Panc1 (cell line): ENCODE data around the gene SLC6A6. TPM values are rescaled to one million over a fixed set of nuclear protein-coding genes. Genes with fewer than 3 reads are reported as not detected.
"Not testable (repeated sequence)": the region's sequence is repeated elsewhere in the genome, so short reads cannot be mapped to it uniquely, and the experiment has no call there.

Source experiments
- ATAC-seq: fragments of 200-7000 bp; cut with Tn5 transposase; 2 replicates; pipeline ENCODE4 v1.9.1; 2020; ENCODE audit warnings: mild to moderate bottlenecking, moderate library complexity
- BruUV-seq: library from RNA; stranded (reverse); fragments of 400-500 nt; replicated peaks from 2 replicates; lab custom pipeline; 2021; lab: Mats Ljungman, UMichigan
- CTCF ChIA-PET: fragments of 300-600 bp; sonication (Branson Sonifier 250); formaldehyde crosslinking; loops from one replicate; lab custom pipeline; 2022; ENCODE audit warnings: antibody characterized with exemption; lab: Charles Lee
- POLR2A ChIA-PET: fragments of 300-600 bp; sonication (Branson Sonifier 250); formaldehyde crosslinking; loops from one replicate; lab custom pipeline; 2022; ENCODE audit warnings: antibody characterized with exemption; lab: Charles Lee
- DNase-seq: peaks from one replicate; pipeline ENCODE4 v3.0.0-alpha.2; 2010; ENCODE audit warnings: low read depth, low spot score
- H3K27ac ChIP-seq: 2 replicates; pipeline ENCODE4 v1.5.1; 2011; ENCODE audit warnings: mild to moderate bottlenecking, low read length, inconsistent platforms
- H3K27me3 ChIP-seq: fragments of 200-500 bp; sonication (Bioruptor generic); 2 replicates; pipeline ENCODE4 v1.6.0; 2014; ENCODE audit warnings: low read length, inconsistent platforms; ENCODE audit not compliant: control insufficient read depth, insufficient read depth
- H3K36me3 ChIP-seq: fragments of 200-500 bp; sonication (Bioruptor generic); 2 replicates; pipeline ENCODE4 v1.5.1; 2014; ENCODE audit warnings: inconsistent platforms, mild to moderate bottlenecking, low read length, moderate library complexity; ENCODE audit not compliant: control insufficient read depth, insufficient read depth
- H3K4me1 ChIP-seq: 2 replicates; pipeline ENCODE4 v1.5.1; 2011; ENCODE audit warnings: inconsistent platforms, mild to moderate bottlenecking, low read length, moderate library complexity; ENCODE audit not compliant: control insufficient read depth, insufficient read depth
- H3K4me3 ChIP-seq, 2 experiments: 2 replicates each; pipeline ENCODE4 v1.5.1; 2011 to 2012; ENCODE audit warnings: low read depth in 2 of 2, low read length in 2 of 2, mild to moderate bottlenecking in 2 of 2, inconsistent platforms in 1 of 2, moderate library complexity in 1 of 2
- H3K9me3 ChIP-seq: fragments of 200-500 bp; sonication (Bioruptor generic); 2 replicates; pipeline ENCODE4 v1.5.1; 2014; ENCODE audit warnings: low read depth, mild to moderate bottlenecking, inconsistent platforms, low read length, moderate library complexity; ENCODE audit not compliant: control insufficient read depth, insufficient read depth
- CTCF ChIP-seq: fragments of 450-650 bp; IDR thresholded peaks from 2 replicates; pipeline ENCODE4 v1.5.1; 2017; ENCODE audit warnings: mild to moderate bottlenecking
- POLR2AphosphoS5 ChIP-seq: IDR thresholded peaks from 2 replicates; pipeline ENCODE4 v1.6.1; 2012; ENCODE audit warnings: mild to moderate bottlenecking, low read depth, low read length, moderate library complexity
- REST ChIP-seq, 2 experiments: IDR thresholded peaks; 2 replicates each; pipeline ENCODE4 v1.6.1; 2011 to 2012; ENCODE audit warnings: low read depth in 2 of 2, control low read depth in 1 of 2, low read length in 1 of 2, mild to moderate bottlenecking in 1 of 2, moderate library complexity in 1 of 2; ENCODE audit not compliant: insufficient read depth in 1 of 2
- SIN3A ChIP-seq: IDR thresholded peaks from 2 replicates; pipeline ENCODE4 v1.6.1; 2012; ENCODE audit warnings: low read depth, mild to moderate bottlenecking, low read length, moderate library complexity, borderline replicate concordance; ENCODE audit not compliant: insufficient read depth
- TCF7L2 ChIP-seq: IDR thresholded peaks from 2 replicates; pipeline ENCODE4 v1.6.1; 2011; ENCODE audit warnings: mild to moderate bottlenecking, low read depth, low read length, inconsistent platforms
- in situ Hi-C: cut with HindIII; loops from 2 replicates; pipeline ENCODE4 v1.10.0; 2016; ENCODE audit warnings: low sequenced_read_pairs, low pct_unique_long_range_greater_than_20kb
- intact Hi-C: fragments of 100-400 bp; cut with micrococcal nuclease; formaldehyde crosslinking; loops from one replicate; pipeline ENCODE4 v1.10.0; 2022; ENCODE audit not compliant: unreplicated experiment
- total RNA-seq: library from RNA; stranded (reverse); gene quantifications from one replicate; pipeline ENCODE4 v1.2.1, GENCODE V29; 2021; ENCODE audit not compliant: unreplicated experiment

Gene SLC6A6
- total RNA-seq, 1 experiment from 2014 or later: 61.0 TPM

- CTCF ChIA-PET: not testable (repeated sequence)
- intact Hi-C loops: loop anchor here (5.0 to 10.0 kb wide), 2 partner anchors 45 to 147 kb away; no protein-coding TSS in a partner anchor
Observed at GRCh38 chr3:14409779-14410063, 7.3 kb downstream of the SLC6A6 start.

DNA sequence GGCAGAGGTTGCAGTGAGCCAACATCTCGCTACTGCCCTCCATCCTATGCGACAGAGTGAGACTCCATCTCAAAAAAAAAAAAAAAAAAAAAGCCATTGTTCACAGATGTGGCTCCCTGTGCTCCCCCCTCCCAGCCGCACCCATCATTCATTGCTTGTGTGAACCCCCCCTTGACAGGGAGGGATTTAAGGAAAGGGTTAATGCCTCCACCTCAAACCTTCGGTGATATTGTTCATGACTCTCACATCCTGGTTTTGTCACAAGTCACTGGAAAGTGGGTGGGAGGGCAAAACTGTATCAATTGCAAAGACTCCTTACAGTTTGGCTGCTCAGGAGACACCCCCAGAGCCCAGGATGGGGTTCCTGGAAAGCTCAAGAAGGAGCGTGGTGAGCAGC is 7.7 kb downstream of the SLC6A6 start:
- no peak for DNase-seq
- Histone ChIP-seq H3K36me3 (no peaks in the 10 kb centered on the region), H3K9me3 (no peaks in the 10 kb centered on the region), H3K4me1 (peaks cover 64% of the 10 kb centered on the region), H3K27ac (0 out of 2 replicates have a peak overlapping the region, but pooled peaks have one; percentile 61), H3K27me3 (no peaks in the 10 kb centered on the region), H3K4me3 (no peak overlapping the region)
- TF ChIP-seq TCF7L2 (no peak), CTCF (no peak), SIN3A (no peak), POLR2AphosphoS5 (no peak), REST (IDR thresholded peaks at IDR 0.05; ENCODE audit: insufficient read depth in 1 of 2, low read depth in 2 of 2, low read length in 1 of 2) (no peak)
- ATAC-seq: no peak
- intact Hi-C loops (loop anchor here (5.0 kb wide), 1 partner anchor 148 kb away; no protein-coding TSS in a partner anchor), in situ Hi-C loops (no loop called here)
- POLR2A ChIA-PET: no interaction called here
- BruUV-seq: no TSS peak
- CTCF ChIA-PET: no interaction called here

More at GRCh38 chr3:14409779-14410063, 7.3 kb downstream of the SLC6A6 start:
- H3K36me3 ChIP-seq, H3K27ac ChIP-seq, DNase-seq, H3K9me3 ChIP-seq, BruUV-seq, in situ Hi-C loops, POLR2A ChIA-PET, H3K4me3 ChIP-seq, ATAC-seq, H3K27me3 ChIP-seq: not testable (repeated sequence)
- peaks cover 64% of the 10 kb centered on the region for H3K4me1 ChIP-seq

- peaks cover 64% of the 10 kb centered on the region for H3K4me1 ChIP-seq
- ATAC-seq (peak; percentile 64), DNase-seq (peak; percentile 61)
- intact Hi-C loops: loop anchor here (5.0 kb wide), 1 partner anchor 148 kb away; no protein-coding TSS in a partner anchor
- no peaks in the 10 kb centered on the region for H3K36me3 ChIP-seq
- no peaks in the 10 kb centered on the region for H3K9me3 ChIP-seq
- POLR2A ChIA-PET: no interaction called here
- in situ Hi-C loops: no loop called here
- no peak overlapping the region for H3K4me3 ChIP-seq
- CTCF ChIA-PET: no interaction called here
- H3K27me3 ChIP-seq: no peaks in the 10 kb centered on the region
- peak overlapping the region; percentile 61; the same call in 1 of the 2 replicates for H3K27ac ChIP-seq
- TF ChIP-seq REST (IDR thresholded peaks at IDR 0.05; ENCODE audit: insufficient read depth in 1 of 2, low read depth in 2 of 2, low read length in 1 of 2) (no peak), POLR2AphosphoS5 (no peak), TCF7L2 (no peak), CTCF (no peak)
- BruUV-seq: no TSS peak
Observed at GRCh38 chr3:14410503-14411165, 8.2 kb downstream of the SLC6A6 start.
